Left ventricle myocardium inferior (tissue), 1 donor: ENCODE results near the gene NUMA1. TPM values are rescaled to one million over a fixed set of nuclear protein-coding genes. Genes with fewer than 3 reads are reported as not detected.

Experiments
- DNase-seq: peaks from one replicate; pipeline ENCODE4 v3.0.0-alpha.2; 2020
- H3K27ac ChIP-seq: fragments of 200-600 bp; replicated peaks from 2 replicates; pipeline ENCODE4 v1.8.0; 2021
- H3K27me3 ChIP-seq: fragments of 200-600 bp; 2 replicates; pipeline ENCODE4 v1.8.0; 2021; ENCODE audit warnings: low read depth
- H3K36me3 ChIP-seq: fragments of 200-600 bp; 2 replicates; pipeline ENCODE4 v1.8.0; 2021
- H3K4me1 ChIP-seq: fragments of 200-600 bp; 2 replicates; pipeline ENCODE4 v1.8.0; 2021
- H3K4me3 ChIP-seq: fragments of 200-600 bp; 2 replicates; pipeline ENCODE4 v1.8.0; 2021; ENCODE audit warnings: mild to moderate bottlenecking, moderate library complexity
- H3K9me3 ChIP-seq: fragments of 200-600 bp; replicated peaks from 2 replicates; pipeline ENCODE4 v1.8.0; 2021
- intact Hi-C: fragments of 100-400 bp; cut with micrococcal nuclease; formaldehyde crosslinking; loops from one replicate; pipeline ENCODE4 v1.11.0; 2022
- total RNA-seq: library from RNA; stranded (reverse); fragmentation: NEBNext Ultra II Directional; extraction: Animal tissue kit (Norgen Biotek cat#: 25700); gene quantifications from one replicate; pipeline ENCODE4 v1.2.1, GENCODE V29; 2021
- TF ChIP-seq, protein P1 (sequence below): fragments of 200-600 bp; IDR thresholded peaks from 2 replicates; pipeline ENCODE4 v1.8.0; 2021; ENCODE audit warnings: antibody characterized with exemption, mild to moderate bottlenecking, borderline replicate concordance
- donor health status: DM: no; HTN: yes; CAD: no; lungs with severe emphysema.

Gene NUMA1
- total RNA-seq, 1 donor from 2014 or later, result 82.5 TPM

DNA sequence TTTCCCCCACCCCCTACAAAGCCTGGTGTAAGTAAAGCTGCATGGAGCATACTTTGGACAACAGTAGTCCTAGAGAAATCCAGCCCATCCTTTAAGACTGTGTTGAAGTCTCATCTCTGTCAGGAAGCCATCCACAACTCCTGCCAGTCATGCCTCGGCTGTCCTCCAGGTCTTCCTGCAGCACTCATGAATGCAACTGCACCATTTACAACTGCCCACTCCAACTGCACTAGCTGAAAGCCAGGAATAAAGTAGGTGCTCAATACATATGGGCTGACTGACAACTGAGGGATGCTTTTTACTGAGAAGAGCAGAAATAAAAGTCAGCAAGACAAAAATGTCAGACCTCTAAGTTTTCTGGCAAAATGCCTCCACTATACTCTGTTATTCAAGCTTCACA lies 54.3 kb downstream of the NUMA1 start:
- no peak for DNase-seq
- TF ChIP-seq, protein P1, sequence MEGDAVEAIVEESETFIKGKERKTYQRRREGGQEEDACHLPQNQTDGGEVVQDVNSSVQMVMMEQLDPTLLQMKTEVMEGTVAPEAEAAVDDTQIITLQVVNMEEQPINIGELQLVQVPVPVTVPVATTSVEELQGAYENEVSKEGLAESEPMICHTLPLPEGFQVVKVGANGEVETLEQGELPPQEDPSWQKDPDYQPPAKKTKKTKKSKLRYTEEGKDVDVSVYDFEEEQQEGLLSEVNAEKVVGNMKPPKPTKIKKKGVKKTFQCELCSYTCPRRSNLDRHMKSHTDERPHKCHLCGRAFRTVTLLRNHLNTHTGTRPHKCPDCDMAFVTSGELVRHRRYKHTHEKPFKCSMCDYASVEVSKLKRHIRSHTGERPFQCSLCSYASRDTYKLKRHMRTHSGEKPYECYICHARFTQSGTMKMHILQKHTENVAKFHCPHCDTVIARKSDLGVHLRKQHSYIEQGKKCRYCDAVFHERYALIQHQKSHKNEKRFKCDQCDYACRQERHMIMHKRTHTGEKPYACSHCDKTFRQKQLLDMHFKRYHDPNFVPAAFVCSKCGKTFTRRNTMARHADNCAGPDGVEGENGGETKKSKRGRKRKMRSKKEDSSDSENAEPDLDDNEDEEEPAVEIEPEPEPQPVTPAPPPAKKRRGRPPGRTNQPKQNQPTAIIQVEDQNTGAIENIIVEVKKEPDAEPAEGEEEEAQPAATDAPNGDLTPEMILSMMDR, result no peak
- intact Hi-C loops, result no loop called here
- H3K4me1 ChIP-seq, result peaks cover 69% of the 10 kb centered on the region
- no peaks in the 10 kb centered on the region for H3K27me3 ChIP-seq
- peak overlapping the region; percentile 52 for H3K27ac ChIP-seq
- no peak overlapping the region for H3K4me3 ChIP-seq
- peaks cover 88% of the 10 kb centered on the region for H3K36me3 ChIP-seq
- no peaks in the 10 kb centered on the region for H3K9me3 ChIP-seq

DNA sequence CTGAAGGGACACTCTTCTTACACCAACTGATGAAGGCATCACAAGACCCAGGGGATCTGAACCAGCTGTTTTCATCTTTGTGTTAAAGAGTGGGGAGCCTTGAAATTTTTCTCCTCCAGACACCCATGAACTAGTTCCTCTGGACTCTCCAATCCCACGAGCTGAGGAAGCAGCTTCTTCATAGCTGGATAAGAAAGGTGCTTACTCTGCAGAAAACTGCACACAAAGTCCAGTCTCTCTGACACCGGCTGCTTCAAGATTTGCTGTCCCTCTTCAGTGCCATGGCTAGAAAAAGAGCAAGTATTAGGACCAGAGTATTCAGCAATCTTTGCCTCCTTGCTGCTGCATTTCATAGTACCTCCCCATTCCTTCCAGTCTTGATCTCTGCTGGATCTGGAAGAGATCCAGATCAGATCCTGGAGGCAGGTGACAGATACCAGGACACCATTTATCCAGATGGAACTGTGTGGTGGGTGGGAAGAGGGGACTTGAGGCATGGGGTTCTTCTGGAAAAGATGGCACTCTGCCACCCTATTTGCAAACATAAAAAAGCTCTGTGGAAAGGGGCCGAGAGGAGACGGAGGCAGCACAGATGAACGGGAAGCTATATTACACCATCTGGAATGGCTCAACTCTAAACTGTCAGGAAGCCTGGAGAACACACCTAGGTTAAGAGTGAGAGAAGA lies 56.1 kb downstream of the NUMA1 start:
- Histone ChIP-seq H3K27ac (no peak overlapping the region), H3K4me1 (peaks cover 52% of the 10 kb centered on the region), H3K4me3 (no peak overlapping the region), H3K36me3 (peaks cover 90% of the 10 kb centered on the region), H3K9me3 (no peaks in the 10 kb centered on the region), H3K27me3 (no peaks in the 10 kb centered on the region)
- intact Hi-C loops, result loop anchor here (2.0 kb wide), 1 partner anchor 67 kb away; no protein-coding TSS in a partner anchor
- no peak for DNase-seq
- TF ChIP-seq, protein P1, result no peak

DNA sequence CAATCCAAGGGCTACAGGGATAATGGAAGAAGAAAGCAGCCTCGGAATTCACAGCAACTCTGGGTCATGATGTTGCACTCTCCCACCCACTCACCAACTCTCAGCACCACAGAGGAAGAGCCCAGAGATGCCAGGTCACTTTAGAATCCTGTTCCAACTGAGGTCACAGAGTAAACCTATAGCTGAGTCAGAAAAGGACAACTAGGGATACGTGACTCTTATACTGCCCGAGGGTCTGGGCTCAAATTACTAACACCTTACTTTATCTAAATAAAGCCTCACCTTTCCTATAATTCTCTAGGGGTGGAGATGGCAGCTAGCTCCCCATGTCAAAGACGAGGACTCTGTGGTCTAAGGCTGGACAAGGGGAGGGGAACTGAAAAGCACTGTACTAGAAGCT lies 57.0 kb downstream of the NUMA1 start:
- TF ChIP-seq, protein P1, result no peak
- H3K27me3 ChIP-seq, result no peaks in the 10 kb centered on the region
- intact Hi-C loops, result no loop called here
- H3K36me3 ChIP-seq, result peaks cover 90% of the 10 kb centered on the region
- no peak overlapping the region for H3K27ac ChIP-seq
- no peaks in the 10 kb centered on the region for H3K9me3 ChIP-seq
- no peak overlapping the region for H3K4me3 ChIP-seq
- no peak for DNase-seq
- H3K4me1 ChIP-seq, result peaks cover 43% of the 10 kb centered on the region

DNA sequence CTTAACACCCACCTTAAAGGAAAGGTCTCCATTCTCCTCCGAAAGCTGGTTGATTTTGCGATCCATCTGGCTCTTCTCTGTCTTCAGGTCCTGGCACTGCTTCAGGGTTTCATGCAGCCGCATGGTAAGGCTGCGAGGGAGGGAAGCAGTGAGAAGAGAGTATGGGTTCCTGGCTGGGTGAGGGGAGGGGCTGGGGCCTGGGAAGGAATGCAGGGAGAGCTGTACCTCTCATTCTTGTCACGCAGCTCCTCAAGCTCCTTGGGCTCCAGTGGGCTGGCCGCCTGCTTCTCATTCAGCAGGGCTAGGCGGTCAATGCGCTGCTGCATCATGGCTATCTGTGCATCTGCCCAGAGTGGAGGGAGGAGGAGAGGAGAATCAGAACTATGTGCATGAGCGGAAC lies 62.2 kb downstream of the NUMA1 start:
- H3K4me1 ChIP-seq, result peaks cover 24% of the 10 kb centered on the region
- TF ChIP-seq, protein P1, result no peak
- DNase-seq, result no peak
- H3K4me3 ChIP-seq, result no peak overlapping the region
- no peak overlapping the region for H3K27ac ChIP-seq
- H3K36me3 ChIP-seq, result peaks cover 100% of the 10 kb centered on the region
- H3K9me3 ChIP-seq, result no peaks in the 10 kb centered on the region
- intact Hi-C loops, result no loop called here
- no peaks in the 10 kb centered on the region for H3K27me3 ChIP-seq

DNA sequence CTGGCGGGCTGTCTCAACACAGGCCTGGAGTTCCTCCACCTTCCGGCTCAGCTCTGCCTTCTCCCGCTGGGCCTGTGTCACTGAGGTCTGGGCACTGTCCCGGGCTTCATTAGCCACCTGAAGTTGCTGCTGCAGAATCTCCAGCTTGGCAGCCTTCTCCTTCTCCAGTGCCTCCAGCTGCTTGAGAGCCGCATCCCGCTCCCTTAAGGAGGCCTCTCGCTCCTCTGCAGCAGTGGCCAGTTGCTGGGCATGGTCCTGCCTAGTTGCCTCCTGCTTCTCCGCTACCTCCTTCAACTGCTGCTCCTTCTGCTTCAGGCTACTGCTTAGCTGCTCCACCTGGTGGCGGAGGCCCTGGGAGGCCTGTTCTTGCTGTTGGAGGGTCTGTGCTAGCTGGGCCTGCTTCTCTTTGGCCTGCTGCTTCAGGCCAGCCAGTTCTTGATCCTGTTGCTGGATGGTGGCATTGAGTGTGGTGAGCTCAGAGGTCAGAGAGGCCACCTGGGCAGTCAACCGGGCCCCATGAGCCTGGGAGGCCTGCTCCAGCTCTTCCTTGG lies 64.8 kb downstream of the NUMA1 start:
- TF ChIP-seq, protein P1, result peak; percentile 36
- H3K36me3 ChIP-seq, result peaks cover 100% of the 10 kb centered on the region
- H3K27me3 ChIP-seq, result no peaks in the 10 kb centered on the region
- DNase-seq, result no peak
- peaks cover 50% of the 10 kb centered on the region for H3K4me1 ChIP-seq
- H3K4me3 ChIP-seq, result no peak overlapping the region
- intact Hi-C loops, result no loop called here
- H3K27ac ChIP-seq, result peak overlapping the region; percentile 19
- no peaks in the 10 kb centered on the region for H3K9me3 ChIP-seq
